HG02763 (cell line): ENCODE data around the gene FCER2.

Experiments
- ATAC-seq: cut with Tn5 transposase; IDR thresholded peaks from one replicate; pipeline ENCODE4 v1.9.1; 2021; ENCODE audit warnings: mild to moderate bottlenecking, moderate library complexity; ENCODE audit not compliant: unreplicated experiment

Gene FCER2

DNA sequence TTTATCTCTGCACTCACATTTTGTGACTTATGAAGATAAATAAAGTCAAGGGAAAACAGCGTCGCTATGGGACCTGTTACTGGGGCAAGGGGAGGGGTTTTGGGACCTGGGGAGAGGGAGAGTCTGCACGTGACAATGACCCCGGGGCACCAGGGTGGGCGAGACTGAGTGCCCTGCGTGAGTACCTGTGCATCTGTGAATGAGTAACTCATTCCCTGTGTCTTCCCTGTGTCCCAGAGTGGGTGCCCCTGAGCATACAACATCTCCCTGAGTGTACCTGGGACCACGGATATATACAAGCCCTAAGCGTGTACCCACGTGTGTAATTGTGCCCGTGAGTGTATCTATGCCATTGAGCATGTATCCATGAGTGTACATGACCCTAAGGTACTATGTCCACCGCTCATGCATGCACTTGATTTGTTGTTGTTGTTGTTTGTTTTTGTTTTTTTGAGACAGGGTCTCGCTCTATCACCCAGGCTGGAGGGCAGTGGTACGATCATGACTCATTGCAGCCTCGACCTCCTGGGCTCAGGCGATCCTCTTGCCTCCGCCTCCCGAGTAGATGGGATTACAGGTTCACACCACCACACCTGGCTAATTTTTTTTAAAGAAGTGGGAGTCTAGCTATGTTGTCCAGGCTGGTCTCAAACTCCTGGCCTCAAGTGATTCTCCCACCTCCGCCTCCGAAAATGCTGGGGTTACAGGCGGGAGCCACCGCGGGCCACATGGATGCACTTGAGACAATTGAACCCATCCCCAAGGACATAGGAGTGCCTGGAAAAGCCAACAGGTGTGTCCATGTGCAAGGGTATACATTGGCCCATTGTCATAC is 21.9 kb downstream of the FCER2 start:
- no peak for ATAC-seq

DNA sequence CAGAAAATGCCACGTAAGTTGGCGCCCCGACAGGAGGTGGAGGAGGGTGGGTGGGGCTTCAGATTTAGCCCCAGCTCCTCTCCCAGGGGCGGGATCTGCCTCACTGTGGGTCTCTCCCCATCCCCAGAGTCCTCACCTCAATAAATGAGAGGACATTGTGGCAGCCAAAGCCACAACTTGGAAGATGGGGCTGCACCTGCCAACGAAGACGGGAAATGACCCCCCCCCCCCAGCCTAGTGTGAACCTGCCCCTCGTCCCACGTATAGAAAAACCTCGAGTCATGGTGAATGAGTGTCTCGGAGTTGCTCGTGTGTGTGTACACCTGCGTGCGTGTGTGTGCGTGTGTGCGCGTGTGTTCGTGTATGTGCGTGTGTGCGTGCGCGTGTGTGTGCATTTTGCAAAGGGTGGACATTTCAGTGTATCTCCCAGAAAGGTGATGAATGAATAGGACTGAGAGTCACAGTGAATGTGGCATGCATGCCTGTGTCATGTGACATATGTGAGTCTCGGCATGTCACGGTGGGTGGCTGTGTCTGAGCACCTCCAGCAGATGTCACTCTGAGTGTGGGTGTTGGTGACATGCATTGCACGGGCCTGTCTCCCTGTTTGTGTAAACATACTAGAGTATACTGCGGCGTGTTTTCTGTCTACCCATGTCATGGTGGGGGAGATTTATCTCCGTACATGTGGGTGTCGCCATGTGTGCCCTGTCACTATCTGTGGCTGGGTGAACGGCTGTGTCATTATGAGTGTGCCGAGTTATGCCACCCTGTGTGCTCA is 22.8 kb downstream of the FCER2 start:
- no peak for ATAC-seq

DNA sequence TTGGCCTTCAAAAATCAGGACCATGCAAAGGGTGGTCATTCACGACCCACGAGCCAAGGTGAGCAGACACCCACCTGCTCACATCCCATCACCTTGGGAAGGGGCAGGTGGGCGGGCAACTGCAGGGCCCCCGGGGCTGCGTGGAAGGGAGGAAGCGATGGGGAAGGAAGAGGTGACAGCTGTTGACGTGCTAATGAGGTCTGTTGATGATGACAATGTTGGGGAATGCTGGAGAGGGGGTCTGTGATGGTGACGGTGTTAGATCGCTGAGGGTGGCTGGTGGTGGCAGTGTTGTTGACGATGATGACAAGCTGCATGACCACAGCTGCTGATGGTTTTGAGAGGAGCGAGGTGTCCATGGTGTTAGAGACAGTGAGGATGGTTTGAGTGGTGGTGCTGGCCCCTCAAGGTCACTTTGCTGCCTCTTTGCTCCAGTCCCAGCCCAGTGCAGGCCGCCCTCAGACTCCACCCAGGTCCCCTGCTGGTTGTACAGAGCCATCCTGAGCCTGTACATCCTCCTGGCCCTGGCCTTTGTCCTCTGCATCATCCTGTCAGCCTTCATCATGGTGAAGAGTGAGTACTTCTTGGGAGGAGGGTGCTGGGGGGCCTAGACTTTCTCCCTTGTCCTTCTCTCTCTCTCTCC is 24.1 kb downstream of the FCER2 start:
- ATAC-seq = no peak

DNA sequence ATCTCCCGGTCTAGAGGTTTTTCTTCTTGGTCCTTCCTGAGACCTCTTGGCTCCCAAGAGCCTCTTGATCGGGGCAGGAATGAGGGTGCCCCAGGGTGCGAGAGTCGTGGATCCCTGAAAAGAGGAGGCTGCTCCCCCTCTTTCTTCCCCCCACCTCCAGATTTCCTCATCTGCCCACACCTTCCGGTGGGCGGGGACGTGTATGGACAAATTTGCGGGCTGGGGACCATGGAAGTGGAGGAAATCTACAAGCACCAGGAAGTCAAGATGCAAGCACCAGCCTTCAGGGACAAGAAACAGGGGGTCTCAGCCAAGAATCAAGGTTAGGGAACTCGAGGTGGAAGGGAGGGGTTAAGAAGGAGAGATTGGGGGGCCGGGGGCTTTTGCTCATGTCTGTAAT is 25.1 kb downstream of the FCER2 start, which contains the start of gene MCEMP1:
Gene MCEMP1, plus strand, starts transcription at position 237 of the 400 bp plus-strand sequence. Its CDS starts 31 bp downstream, at position 268.
- ATAC-seq = no peak

DNA sequence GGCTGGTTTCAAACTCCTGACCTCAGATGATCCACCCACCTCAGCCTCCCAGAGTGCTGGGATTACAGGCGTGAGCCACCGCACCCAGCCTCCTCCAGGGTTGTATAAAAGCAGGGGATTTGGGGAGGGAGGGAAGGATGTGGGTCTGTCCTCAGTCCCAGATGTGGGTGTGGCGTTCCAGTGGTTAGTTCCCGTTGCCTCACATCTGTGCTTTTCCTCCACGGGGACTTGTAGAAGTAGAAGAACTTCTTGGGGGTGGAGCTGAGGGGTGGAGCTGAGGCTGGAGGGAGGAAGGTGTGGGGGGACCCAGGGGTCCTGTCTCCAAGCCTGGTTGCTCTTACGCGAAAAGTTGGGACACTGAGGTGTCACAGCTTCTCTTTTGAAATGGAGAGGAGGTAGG is 25.6 kb downstream of the FCER2 start:
- ATAC-seq = no peak

DNA sequence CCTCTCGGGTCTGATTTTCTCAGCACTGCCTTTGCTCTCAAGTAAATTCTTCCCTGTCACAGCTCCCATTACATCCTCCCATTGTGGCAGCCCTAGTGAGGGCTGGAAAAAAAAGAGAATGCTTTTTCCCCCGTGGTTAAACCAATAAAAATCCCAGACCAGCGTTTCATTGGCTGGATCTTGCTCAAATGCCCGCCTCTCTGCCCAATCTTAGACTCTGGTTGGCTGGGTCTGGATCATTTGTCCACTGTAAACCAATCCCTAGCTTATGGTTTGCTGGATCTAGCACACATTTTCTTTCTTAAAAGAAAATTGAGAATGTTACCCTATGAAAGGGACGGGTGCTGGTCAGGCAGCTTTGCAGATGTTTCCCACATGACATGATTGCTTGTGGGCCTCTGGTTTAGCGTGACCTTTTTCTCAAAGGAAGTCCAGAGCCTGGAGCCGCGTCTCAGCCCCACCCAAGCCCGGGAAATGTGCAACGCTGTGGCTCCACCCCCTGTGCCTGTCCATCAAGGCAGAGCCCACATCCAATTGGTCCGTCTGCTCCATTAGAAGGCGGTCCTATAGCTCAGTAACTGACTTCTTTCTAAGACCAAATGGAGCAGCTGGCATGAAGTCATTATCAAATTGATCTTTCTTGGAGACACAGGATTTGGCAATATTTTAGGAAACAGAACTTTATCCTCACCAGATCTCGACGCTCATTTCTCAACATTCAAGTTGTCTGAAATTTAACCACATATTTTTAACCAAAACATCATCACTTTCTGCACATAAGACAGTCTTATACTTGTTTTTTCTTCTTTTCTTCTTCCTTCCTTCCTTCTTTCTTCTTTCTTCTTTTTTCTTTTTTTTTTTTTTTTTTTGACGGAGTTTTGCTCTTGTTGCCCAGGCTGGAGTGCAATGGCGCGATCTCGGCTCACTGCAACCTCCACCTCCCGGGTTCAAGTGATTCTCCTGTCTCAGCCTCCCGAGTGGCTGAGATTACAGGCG is 27.6 kb downstream of the FCER2 start:
- no peak for ATAC-seq

DNA sequence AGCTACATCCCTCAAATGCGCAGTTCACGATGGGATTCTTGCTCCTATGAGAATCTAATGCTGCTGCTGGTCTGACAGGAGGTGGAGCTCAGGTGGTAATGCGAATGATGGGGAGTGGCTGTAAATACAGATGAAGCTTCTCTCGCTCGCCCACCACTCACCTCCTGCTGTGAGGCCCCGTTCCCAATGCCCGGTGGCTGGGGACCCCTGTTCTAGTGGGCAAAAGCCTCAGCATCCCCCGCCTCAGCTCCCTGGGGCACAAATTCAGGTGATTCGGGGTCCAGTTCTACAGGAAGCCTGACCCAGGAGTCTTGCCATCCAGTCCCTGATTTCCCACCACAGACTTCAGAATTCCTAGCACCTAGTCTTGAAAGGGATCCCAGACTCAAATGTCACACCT is 29.4 kb downstream of the FCER2 start:
- no peak for ATAC-seq

DNA sequence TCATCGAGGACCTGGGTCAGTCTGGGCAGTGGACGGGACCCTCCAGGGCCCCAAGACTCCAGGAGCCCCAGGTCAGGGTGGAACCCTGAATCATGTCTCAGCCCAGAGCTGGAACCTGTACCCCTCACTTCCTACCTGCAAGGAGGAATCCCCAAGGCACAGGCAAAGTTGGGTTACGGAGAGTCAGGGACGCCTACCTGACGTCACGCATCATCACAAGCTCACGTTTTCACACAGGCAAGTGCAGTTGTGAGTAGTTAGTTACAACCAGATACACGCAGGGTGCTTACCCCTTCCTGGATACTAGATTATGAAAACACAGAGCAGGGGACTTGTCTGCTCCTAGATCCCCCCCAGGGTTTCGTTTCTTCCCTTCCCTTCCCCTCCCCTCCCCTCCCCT is 31.1 kb downstream of the FCER2 start:
- no peak for ATAC-seq

DNA sequence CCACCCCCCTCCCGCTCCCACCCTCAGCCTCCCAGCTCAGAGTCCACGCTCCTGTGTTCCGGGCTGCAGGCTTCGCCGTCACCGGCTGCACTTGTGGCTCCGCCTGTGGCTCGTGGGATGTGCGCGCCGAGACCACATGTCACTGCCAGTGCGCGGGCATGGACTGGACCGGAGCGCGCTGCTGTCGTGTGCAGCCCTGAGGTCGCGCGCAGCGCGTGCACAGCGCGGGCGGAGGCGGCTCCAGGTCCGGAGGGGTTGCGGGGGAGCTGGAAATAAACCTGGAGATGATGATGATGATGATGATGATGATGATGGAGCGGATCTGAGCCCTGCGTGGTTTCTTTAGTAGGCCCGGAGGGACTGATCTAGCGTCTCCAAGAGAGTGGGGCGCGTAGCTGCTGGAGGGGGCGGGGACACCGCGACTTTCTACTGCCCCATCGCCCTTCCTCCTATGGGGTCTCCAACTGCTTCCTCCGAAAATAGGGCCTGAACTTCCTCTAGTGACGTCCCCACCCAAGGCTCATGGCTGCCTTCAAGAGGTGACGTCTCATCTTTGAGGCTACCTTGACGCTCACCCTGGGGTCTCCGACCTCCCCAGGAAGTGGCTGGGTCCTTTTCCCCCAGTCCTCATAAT is 31.7 kb downstream of the FCER2 start:
- no peak for ATAC-seq

DNA sequence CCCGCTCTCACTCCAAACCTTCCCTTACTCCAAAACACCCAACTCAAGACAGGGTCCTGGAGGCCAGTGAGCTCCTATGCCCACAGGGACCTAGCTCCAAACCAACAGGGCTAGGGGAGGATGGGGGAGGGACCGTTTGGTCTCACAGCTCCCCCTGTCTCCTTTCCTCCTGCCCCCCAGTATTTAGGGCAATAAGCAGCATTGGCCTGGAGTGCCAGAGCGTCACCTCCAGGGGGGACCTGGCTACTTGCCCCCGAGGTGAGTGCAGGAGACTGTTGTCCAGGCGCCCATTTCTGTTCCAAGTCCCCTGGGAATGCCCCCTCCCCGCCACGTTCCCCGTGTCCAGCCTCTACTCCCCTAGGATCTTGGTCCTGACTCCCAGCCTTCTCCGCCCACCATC is 32.3 kb downstream of the FCER2 start:
- ATAC-seq = no peak

DNA sequence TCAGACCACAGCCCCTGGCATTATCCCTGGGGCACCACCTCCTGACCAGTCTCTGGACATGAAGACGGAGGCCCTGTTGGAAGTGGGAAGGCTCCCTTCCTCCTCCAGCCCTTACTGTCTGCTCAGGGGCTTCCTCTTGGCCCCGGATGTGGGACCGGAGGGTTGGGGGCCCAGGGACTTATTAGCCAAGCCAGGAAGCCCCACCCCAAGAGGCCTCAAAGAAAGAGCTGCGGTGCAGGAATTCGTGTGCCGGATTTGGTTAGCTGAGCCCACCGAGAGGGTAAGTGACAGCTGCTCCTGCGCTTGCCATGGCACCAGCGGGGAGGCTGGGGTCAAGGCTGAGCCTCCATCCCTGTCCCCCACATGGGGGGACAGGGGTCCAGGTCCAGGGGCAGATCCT is 33.1 kb downstream of the FCER2 start, which contains the start of gene RETN:
Gene RETN, plus strand, starts transcription at position 208 of the 400 bp plus-strand sequence. CDS start 278 bp downstream, outside the sequence.
- no peak for ATAC-seq

DNA sequence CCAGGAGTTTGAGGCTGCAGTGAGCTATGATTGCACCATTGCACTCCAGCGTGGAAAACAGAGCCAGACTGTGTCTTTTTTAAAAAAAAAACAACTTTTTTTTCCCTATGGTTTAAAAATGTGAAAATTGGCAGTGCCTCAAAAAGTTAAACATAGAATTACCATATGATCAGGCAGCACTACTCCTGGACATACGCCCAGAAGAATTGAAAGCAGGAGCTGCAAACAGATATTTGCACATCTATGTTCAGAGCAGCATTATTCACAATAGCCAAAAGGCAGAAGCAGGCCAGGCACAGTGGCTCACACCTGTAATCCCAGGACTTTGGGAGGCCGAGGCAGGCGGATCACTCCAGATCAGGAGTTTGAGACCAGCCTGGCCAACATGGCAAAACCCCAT is 36.9 kb downstream of the FCER2 start:
- ATAC-seq = no peak

DNA sequence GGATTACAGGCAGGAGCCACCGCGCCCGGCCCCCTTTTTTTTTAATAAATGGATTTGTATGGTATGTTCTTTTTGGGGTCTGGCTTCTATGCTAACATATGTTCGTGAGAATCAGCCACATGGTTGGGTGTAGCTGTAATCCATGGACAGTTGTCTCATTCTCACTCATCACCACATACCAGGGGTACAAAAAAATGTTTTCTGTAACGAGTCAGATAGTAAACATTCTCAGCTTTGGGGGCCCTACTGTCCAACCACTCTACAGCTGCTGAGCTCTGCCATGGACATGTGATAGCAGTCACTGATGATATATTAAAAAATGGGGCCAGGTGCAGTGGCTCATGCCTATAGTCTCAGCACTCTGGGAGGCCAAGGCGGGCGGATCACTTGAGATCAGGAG is 38.2 kb downstream of the FCER2 start:
- no peak for ATAC-seq

DNA sequence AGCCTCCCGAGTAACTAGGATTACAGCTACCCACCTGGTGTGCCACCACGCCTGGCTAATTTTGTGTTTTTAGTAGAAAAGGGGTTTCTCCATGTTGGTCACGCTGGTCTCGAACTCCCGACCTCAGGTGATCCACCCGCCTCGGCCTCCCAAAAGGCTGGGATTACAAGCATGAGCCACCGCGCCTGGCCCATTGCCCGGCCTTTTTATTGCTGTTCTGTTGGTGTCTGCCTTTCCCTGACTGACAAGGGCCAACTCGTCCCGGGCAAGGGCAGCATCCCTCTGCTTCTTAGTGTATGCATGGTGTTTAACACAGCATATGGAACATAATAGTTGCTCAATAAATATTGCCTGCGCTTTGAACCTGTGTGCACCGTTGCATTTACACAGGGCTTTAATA is 39.3 kb downstream of the FCER2 start:
- ATAC-seq = no peak

DNA sequence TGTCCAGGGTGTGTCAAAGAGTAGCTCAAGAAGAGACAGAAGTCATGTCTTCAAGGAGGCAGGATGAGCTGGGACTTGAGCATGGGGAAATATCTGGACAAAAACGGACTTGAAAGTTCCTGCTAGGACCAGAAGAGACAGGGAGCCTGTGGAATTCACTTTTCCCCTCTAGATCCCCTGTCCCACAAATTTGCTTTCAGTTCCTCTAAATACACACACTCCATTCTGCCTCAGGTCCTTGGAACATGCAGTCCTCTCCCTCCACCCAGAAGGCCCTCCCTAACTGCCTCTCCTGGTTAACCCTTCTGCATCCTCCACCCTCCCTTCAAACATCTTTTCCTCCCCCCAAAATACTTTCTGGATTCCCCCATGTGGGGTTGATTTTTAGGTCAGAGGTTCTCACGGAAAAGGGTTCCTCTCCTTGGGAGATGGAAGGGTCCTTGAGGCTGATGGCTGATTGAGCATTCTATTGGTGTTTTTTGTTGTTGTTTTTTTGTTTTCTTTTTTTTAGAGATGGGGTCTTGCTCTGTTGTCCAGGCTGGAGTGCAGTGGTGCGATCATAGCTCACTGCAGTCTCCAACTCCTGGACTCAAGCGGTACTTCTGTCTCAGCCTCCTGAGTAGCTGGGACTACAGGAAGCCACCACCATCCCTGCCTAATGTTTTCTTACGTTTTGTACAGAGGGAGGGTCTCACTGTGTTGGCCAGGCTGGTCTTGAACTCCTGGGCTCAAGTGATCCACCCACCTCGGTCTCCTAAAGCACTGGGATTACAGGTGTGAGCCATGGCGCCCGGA is 40.0 kb downstream of the FCER2 start:
- ATAC-seq = no peak

DNA sequence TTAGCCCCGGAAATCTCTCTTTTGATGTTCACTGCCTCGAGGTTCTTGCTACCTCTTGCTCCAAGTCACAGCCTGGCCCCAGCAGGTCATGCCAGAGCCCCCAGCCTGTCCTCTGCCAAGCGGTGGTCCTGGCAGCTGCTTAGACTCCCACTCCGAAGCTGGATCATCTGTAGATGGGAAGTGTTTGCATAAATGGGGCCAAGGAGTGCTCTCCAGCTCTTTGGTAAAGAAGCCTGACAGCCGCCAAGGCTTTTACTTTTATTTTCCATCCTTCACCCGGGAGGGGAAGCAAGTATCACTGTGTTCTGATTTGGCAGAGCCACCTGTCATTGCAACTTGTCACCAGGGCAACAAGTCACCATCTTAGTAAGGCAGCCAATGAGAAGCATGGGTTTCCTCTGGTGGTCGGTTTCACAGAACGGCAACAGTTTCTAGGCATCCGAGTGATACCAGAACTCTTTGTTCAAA is 43.7 kb downstream of the FCER2 start:
- peak; percentile 67 for ATAC-seq

DNA sequence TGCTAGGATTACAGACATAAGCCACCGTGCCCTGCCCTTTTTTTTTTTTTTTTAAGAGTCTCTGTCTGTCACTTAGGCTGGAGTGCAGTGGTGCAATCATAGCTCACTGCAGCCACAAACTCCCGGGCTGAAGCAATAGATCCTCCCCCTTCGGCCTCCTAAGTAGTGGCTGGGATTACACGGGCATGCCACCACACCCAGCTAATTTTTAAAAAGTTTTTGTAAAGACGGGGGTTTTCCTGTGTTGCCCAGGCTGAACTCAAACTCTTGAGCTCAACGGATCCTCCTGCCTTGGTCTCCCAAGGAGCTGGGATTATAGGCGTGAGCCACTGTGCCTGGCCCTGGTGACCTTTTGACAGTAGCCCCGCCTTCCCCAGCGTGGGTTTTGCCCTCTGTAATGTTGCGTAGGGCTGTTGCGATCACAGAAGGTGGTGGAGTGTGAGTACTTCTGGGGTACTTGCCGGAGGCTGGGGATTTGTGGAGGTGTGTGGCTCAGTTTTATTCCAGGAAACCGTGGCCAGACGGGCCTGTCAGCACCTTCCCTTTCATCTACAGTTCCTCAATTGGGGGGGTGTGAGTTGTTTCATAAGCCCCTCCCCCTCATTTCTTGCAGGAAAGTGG is 44.7 kb downstream of the FCER2 start:
- ATAC-seq = no peak

DNA sequence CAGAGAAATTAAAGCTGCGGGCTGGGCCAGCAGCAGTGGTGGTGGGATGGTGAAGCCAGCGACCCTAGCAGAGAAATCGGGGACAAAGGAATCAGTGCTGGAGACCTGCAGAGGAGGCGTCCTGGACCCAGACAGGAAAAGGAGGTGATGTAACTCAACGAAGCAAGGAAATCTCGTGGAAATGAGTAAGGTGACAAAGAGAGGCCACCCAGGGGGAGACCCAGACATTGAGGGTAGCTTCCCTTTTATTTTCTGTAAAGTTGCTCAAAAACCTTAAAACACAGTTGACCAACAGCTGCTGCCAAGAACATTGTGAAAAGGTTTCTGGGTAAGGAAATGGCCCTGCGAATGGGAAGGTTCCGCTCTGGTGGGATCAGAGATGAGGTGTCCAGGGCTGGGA is 46.4 kb downstream of the FCER2 start:
- no peak for ATAC-seq
